Cardiac fibroblast (primary cell): ENCODE results near the gene RPGR.

Experiments
- DNase-seq, 2 donors: peaks; one replicate each; pipeline versions ENCODE4 v3.0.0 to v3.0.0-alpha.2; 2010; ENCODE audit warnings: low read depth in 2 of 2
- H3K4me3 ChIP-seq, 2 donors: replicated peaks in 1 of 2; 1 replicate in 1 of 2; 2 replicates in 1 of 2; pipeline ENCODE4 v1.5.1; 2011; ENCODE audit warnings: low read depth in 2 of 2, low read length in 2 of 2, mild to moderate bottlenecking in 2 of 2, moderate library complexity in 1 of 2
- TF ChIP-seq, protein P1 (sequence below): IDR thresholded peaks from one replicate; pipeline ENCODE4 v1.5.1; 2011; ENCODE audit warnings: low read depth, mild to moderate bottlenecking, low read length, inconsistent platforms

The RPGR gene

DNA sequence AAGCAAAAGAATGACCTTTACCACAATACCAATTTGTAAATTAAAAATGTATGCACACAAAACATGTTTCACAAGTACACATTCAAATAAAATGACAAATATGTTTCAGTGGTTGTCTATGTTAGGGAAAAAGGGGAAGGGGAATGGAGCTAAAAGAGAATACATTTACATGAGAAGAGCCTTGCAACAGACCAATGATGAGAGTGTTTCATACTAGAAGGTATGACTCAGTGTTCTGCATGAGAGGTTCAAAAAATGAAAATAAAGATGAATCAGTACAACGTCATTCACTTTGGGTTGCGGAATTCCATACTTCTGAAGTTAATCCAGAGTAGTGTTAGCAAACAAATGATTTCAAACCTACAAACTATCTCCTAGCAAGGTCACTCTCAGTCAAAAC lies 51.7 kb downstream of the RPGR start:
- no peak overlapping the region for H3K4me3 ChIP-seq
- peak; percentile 74 to 90 for DNase-seq

DNA sequence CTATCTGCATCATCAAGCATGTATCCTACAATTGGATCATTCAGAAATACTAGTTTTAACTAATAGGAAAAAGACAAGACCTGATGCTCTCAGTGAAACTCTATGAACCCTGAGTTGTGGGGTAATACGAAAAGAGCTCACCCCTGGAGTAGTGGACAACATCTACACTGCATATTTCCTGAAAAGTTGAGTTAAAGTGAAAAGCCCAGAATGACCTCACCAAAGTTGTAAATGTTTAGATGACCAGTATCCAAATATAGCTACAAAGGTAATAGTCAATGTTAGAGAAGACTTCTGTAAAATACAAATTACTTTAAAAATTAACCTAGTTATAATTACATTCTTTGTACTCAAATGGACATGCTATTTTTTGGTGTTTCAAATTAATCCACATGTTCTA lies 53.9 kb downstream of the RPGR start:
- DNase-seq, result no peak
- no peak overlapping the region for H3K4me3 ChIP-seq
- TF ChIP-seq, protein P1, sequence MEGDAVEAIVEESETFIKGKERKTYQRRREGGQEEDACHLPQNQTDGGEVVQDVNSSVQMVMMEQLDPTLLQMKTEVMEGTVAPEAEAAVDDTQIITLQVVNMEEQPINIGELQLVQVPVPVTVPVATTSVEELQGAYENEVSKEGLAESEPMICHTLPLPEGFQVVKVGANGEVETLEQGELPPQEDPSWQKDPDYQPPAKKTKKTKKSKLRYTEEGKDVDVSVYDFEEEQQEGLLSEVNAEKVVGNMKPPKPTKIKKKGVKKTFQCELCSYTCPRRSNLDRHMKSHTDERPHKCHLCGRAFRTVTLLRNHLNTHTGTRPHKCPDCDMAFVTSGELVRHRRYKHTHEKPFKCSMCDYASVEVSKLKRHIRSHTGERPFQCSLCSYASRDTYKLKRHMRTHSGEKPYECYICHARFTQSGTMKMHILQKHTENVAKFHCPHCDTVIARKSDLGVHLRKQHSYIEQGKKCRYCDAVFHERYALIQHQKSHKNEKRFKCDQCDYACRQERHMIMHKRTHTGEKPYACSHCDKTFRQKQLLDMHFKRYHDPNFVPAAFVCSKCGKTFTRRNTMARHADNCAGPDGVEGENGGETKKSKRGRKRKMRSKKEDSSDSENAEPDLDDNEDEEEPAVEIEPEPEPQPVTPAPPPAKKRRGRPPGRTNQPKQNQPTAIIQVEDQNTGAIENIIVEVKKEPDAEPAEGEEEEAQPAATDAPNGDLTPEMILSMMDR, result no peak

More for the DNA sequence above, 51.7 kb downstream of the RPGR start:
- TF ChIP-seq, protein P1, result no peak

DNA sequence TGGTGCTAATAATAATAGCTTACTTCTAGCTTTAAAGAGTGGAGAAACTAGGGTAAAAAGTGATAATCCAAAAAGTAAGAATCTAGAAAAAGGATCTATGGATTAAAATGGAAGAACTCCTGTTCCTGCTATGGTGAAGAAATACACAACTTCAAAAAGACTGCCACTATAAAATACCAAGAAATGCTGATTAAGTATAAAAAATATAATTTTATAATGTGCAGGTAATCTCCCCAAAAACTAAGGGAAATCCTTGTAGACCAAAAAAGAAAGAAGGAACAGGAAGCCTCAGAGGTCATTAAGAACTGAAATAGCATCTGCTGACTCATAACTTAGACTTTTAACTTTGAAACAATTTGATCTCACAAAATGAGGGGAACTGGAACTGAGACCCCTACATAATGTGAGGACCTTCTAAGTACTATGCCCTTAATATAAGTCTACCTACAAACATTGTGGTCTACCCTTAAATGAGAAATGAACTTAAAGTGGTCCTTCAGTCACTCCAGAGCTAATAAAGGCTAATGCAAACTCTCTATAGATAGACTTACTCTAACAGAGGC lies 56.1 kb downstream of the RPGR start:
- TF ChIP-seq, protein P1, result no peak
- DNase-seq, result peak in 1 of 2 donors; percentile 27

DNA sequence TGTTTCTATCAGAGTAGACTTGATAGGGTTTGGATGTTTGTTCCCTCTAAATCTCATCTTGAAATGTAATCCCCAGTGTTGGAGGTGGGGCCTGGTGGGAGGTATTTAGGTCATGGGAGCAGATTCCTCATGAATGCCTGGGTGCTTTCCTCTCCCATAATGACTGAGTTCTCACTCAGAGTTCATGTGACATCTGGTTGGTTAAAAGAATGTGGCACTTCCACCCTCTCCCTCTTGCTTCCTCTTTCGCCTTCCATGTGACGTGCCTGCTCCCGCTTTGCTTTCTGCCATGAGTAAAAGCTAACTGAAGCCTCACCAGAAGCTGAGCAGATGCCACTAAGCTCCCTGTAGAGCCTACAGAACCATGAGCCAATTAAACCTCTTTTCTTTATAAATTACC lies 59.3 kb downstream of the RPGR start:
- DNase-seq, result no peak
- TF ChIP-seq, protein P1, result no peak
- no peak overlapping the region for H3K4me3 ChIP-seq

More for the DNA sequence above, 56.1 kb downstream of the RPGR start:
- H3K4me3 ChIP-seq, result no peak overlapping the region

DNA sequence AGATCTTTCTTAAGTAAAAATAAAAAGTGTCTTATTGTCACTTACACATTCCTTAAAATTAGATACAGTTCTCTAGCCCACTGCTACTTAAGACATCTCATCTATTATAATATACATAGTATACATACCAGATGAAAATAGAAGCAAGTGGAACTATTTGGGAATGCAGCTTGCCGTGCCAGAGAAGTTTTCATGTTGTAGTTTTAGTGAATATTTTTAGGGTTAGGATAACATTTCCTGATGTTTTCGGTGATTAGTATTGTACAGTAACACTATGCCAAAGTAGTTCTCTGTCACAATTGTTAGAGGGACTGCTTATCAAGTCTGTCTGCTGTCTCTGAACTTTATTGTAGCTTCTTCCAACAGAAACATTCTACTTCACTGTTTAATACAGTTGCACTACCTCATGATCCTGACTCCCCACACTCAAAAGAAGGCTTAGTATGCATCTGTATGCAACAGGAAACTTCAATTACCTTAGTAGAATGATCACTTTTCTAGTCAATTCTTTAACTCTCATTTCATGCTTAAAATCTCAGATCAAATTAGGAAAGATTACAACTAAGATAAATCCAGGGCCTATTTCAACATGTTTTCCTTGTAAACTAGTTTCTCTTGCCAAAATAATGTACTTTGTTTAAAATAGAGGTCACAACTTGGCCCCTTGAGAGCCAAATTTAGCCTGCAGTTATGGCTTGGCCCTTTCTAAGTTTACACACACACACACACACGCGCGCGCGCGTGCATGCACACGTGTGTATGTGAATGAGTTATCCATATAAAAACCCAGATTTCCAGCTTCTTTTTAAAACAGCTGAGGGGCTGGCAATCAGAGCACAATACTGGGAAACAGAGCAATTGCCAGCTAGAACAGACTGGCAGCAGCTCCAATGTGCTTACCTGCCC lies 64.3 kb downstream of the RPGR start:
- TF ChIP-seq, protein P1, result no peak
- peak; percentile 8 to 24 for DNase-seq
- H3K4me3 ChIP-seq, result no peak overlapping the region

DNA sequence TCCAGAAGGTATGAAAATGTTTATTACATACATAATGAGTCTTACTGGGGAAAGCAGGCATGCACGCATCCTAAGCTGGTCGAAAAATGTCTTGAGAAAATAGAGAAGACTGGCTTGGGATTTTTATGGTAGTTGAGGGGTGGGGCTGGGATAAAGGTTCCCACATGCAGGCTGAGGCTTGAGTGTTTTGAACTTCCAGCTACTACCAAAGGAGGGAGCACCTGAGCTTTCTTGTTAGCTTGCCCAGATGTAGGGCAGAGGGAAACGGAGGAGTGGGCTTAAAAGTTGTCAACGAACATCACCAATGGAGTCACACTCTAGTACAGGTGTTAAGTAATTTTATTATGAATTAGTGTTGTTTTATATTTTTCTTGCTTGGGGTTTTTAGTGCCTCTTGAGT lies 67.1 kb downstream of the RPGR start:
- H3K4me3 ChIP-seq, result no peak overlapping the region
- peak in 1 of 2 donors; percentile 33 for DNase-seq
- TF ChIP-seq, protein P1, result peak; percentile 59
